SK-N-SH (cell line): ENCODE results near the gene WRNIP1. TPM values are rescaled to one million over a fixed set of nuclear protein-coding genes. Genes with fewer than 3 reads are reported as not detected.

ENCODE experiments used
- CTCF ChIA-PET: fragments of 300-600, 350-600 bp; formaldehyde crosslinking; extraction: SDS; loops from one replicate; lab custom pipeline; 2021; lab: Yijun Ruan, JAX
- POLR2A ChIA-PET: fragments of 350-600 bp; sonication (Branson Sonifier 250); formaldehyde crosslinking; extraction: SDS; loops from one replicate; lab custom pipeline; 2020; ENCODE audit warnings: antibody characterized with exemption, inconsistent platforms; lab: Yijun Ruan, JAX
- DNase-seq: peaks from one replicate; pipeline ENCODE4 v3.0.0; 2012
- H2AFZ ChIP-seq: fragments of 200-600 bp; sonication (generic); 2 replicates; pipeline ENCODE4 v1.8.1; 2016; ENCODE audit warnings: antibody characterized with exemption, mild to moderate bottlenecking, low read depth
- H3F3A ChIP-seq: fragments of 200-600 bp; sonication (generic); replicated peaks from 2 replicates; pipeline ENCODE3; 2016; ENCODE audit warnings: antibody characterized with exemption, mild to moderate bottlenecking; ENCODE audit not compliant: insufficient read depth
- H3K27ac ChIP-seq, 2 experiments: fragments of 200-500 bp in 1 of 2; fragments of 200-600 bp in 1 of 2; sonication (Bioruptor generic) in 1 of 2; sonication (generic), shearing (Covaris generic) in 1 of 2; 2 replicates each; pipeline versions ENCODE4 v1.5.1 to v1.6.1; 2014 to 2016; ENCODE audit warnings: low read depth in 2 of 2, inconsistent platforms in 1 of 2, low read length in 1 of 2, mild to moderate bottlenecking in 1 of 2, mixed read lengths in 1 of 2
- H3K27me3 ChIP-seq: fragments of 200-600 bp; sonication (generic), shearing (Covaris generic); 2 replicates; pipeline ENCODE4 v1.6.1; 2016; ENCODE audit warnings: mixed run types; ENCODE audit not compliant: insufficient read depth
- H3K36me3 ChIP-seq, 2 experiments: fragments of 200-500 bp in 1 of 2; fragments of 200-600 bp in 1 of 2; sonication (Bioruptor generic) in 1 of 2; sonication (generic) in 1 of 2; replicated peaks in 1 of 2; 2 replicates each; pipeline versions ENCODE3 to v1.5.1; 2014 to 2016; ENCODE audit warnings: low read length in 1 of 2, mild to moderate bottlenecking in 1 of 2; ENCODE audit not compliant: insufficient read depth in 2 of 2, control insufficient read depth in 1 of 2
- H3K4me1 ChIP-seq, 2 experiments: fragments of 200-500 bp in 1 of 2; fragments of 200-600 bp in 1 of 2; sonication (Bioruptor generic) in 1 of 2; sonication (generic), shearing (Covaris generic) in 1 of 2; 2 replicates each; pipeline versions ENCODE4 v1.5.1 to v1.6.1; 2014 to 2016; ENCODE audit warnings: low read depth in 1 of 2, low read length in 1 of 2, mixed run types in 1 of 2; ENCODE audit not compliant: insufficient read depth in 2 of 2, control insufficient read depth in 1 of 2
- H3K4me2 ChIP-seq: fragments of 200-600 bp; sonication (generic), shearing (Covaris generic); 2 replicates; pipeline ENCODE4 v1.6.1; 2017; ENCODE audit warnings: mixed run types
- H3K4me3 ChIP-seq, 2 experiments: fragments of 200-500 bp in 1 of 2; fragments of 200-600 bp in 1 of 2; sonication (Bioruptor generic) in 1 of 2; sonication (generic), shearing (Covaris generic) in 1 of 2; 2 replicates each; pipeline versions ENCODE4 v1.5.1 to v1.8.1; 2014 to 2016; ENCODE audit warnings: low read depth in 2 of 2, inconsistent platforms in 1 of 2, low read length in 1 of 2, mild to moderate bottlenecking in 1 of 2, mixed read lengths in 1 of 2, moderate library complexity in 1 of 2
- H3K79me2 ChIP-seq: fragments of 200-600 bp; sonication (generic); 2 replicates; pipeline ENCODE4 v1.8.1; 2017; ENCODE audit warnings: mild to moderate bottlenecking; ENCODE audit not compliant: insufficient read depth
- H3K9ac ChIP-seq: fragments of 200-600 bp; sonication (generic); 2 replicates; pipeline ENCODE4 v1.6.1; 2017; ENCODE audit warnings: mixed run types
- H3K9me2 ChIP-seq: fragments of 200-600 bp; sonication (generic); 2 replicates; pipeline ENCODE4 v1.6.1; 2017; ENCODE audit warnings: mixed run types
- H3K9me3 ChIP-seq: fragments of 200-600 bp; sonication (generic); 2 replicates; pipeline ENCODE4 v1.6.1; 2017; ENCODE audit warnings: mixed run types, mild to moderate bottlenecking, moderate library complexity
- H4K20me1 ChIP-seq: fragments of 200-600 bp; sonication (generic); 2 replicates; pipeline ENCODE4 v1.6.1; 2017; ENCODE audit warnings: mild to moderate bottlenecking, mixed run types; ENCODE audit not compliant: insufficient read depth
- FOSL2 ChIP-seq: IDR thresholded peaks from 2 replicates; pipeline ENCODE4 v1.4.0; 2012; ENCODE audit warnings: low read depth, mild to moderate bottlenecking, moderate library complexity, borderline replicate concordance
- IRF3 ChIP-seq: fragments of 150-350 bp; IDR thresholded peaks from 2 replicates; pipeline ENCODE4 v1.6.1; 2016; ENCODE audit warnings: mild to moderate bottlenecking, low read depth, low read length
- MAX ChIP-seq: IDR thresholded peaks from 2 replicates; pipeline ENCODE4 v1.4.0; 2012; ENCODE audit warnings: low read depth
- MEF2A ChIP-seq: IDR thresholded peaks from 2 replicates; pipeline ENCODE4 v1.4.0; 2012; ENCODE audit warnings: low read depth, borderline replicate concordance
- NRF1 ChIP-seq: IDR thresholded peaks from 2 replicates; pipeline ENCODE4 v1.6.1; 2012; ENCODE audit warnings: low read depth, mild to moderate bottlenecking, low read length
- PBX3 ChIP-seq: IDR thresholded peaks from 2 replicates; pipeline ENCODE4; 2012
- POLR2AphosphoS5 ChIP-seq: IDR thresholded peaks from 2 replicates; pipeline ENCODE4 v1.6.1; 2012; ENCODE audit warnings: low read depth, low read length
- WGBS: methylation state at CpG from one replicate; pipeline ENCODE4 v1.1.6; 2017; ENCODE audit warnings: low lambda C conversion rate; 5-methylcytosine and 5-hydroxymethylcytosine counted together
- polyA plus RNA-seq, 3 experiments: library from polyadenylated mRNA; depleted of rRNA; stranded (reverse); fragments of >200 nt; gene quantifications; 2 replicates each; pipeline ENCODE4 v1.2.3, GENCODE V29; 2012
- TF ChIP-seq, protein P1 (sequence below): fragments of 200-600 bp; sonication (generic); IDR thresholded peaks from 2 replicates; pipeline ENCODE4 v1.6.1; 2017; ENCODE audit warnings: antibody characterized with exemption, mild to moderate bottlenecking, moderate library complexity
- TF ChIP-seq, protein P2 (sequence below): fragments of 150-350 bp; IDR thresholded peaks from 2 replicates; pipeline ENCODE4 v1.6.1; 2017; ENCODE audit warnings: antibody characterized with exemption, low read length, low read depth, borderline replicate concordance

WRNIP1 gene
- polyA plus RNA-seq, 1 of the 3 experiments (the other 2 are of a cell fraction): 47.5 TPM

- Histone ChIP-seq H4K20me1 (no peaks in the 10 kb centered on the region), H3K27ac (no peak overlapping the region), H3F3A (no peaks in the 10 kb centered on the region), H3K4me3 (no peak overlapping the region), H2AFZ (no peak overlapping the region), H3K4me2 (no peak overlapping the region), H3K9me2 (no peaks in the 10 kb centered on the region), H3K27me3 (no peaks in the 10 kb centered on the region), H3K9me3 (no peaks in the 10 kb centered on the region), H3K9ac (no peak overlapping the region), H3K79me2 (no peaks in the 10 kb centered on the region), H3K4me1 (no peaks in the 10 kb centered on the region), H3K36me3 (no peaks in the 10 kb centered on the region)
- ChIA-PET POLR2A (no interaction called here), CTCF (interaction anchor here (0.8 to 11.1 kb wide), 2 partner anchors 15 kb away, joined by 3 to 176 read pairs; partner anchors contain the start of gene MYLK4)
- TF ChIP-seq, protein P1, sequence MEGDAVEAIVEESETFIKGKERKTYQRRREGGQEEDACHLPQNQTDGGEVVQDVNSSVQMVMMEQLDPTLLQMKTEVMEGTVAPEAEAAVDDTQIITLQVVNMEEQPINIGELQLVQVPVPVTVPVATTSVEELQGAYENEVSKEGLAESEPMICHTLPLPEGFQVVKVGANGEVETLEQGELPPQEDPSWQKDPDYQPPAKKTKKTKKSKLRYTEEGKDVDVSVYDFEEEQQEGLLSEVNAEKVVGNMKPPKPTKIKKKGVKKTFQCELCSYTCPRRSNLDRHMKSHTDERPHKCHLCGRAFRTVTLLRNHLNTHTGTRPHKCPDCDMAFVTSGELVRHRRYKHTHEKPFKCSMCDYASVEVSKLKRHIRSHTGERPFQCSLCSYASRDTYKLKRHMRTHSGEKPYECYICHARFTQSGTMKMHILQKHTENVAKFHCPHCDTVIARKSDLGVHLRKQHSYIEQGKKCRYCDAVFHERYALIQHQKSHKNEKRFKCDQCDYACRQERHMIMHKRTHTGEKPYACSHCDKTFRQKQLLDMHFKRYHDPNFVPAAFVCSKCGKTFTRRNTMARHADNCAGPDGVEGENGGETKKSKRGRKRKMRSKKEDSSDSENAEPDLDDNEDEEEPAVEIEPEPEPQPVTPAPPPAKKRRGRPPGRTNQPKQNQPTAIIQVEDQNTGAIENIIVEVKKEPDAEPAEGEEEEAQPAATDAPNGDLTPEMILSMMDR: no peak
- TF ChIP-seq NRF1: no peak
- DNase-seq: no peak
- WGBS: 84% methylated on average over 14 of the region's 22 CpGs
Measured at GRCh38 chr6:2733736-2734480, 31.3 kb upstream of the WRNIP1 start.

GRCh38 chr6:2734488-2735166 is 30.6 kb upstream of the WRNIP1 start:
- TF ChIP-seq FOSL2: peak; percentile 13; the same call in 1 of the 2 replicates
- TF ChIP-seq IRF3: no peak
- no peak for TF ChIP-seq MAX
- TF ChIP-seq, protein P2, sequence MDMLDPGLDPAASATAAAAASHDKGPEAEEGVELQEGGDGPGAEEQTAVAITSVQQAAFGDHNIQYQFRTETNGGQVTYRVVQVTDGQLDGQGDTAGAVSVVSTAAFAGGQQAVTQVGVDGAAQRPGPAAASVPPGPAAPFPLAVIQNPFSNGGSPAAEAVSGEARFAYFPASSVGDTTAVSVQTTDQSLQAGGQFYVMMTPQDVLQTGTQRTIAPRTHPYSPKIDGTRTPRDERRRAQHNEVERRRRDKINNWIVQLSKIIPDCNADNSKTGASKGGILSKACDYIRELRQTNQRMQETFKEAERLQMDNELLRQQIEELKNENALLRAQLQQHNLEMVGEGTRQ: no peak
- TF ChIP-seq MEF2A: no peak
- TF ChIP-seq POLR2AphosphoS5: no peak
- no peak for TF ChIP-seq PBX3
- WGBS: 60% methylated on average over 2 of the region's 2 CpGs
- no peak for DNase-seq

More at GRCh38 chr6:2734488-2735166, 30.6 kb upstream of the WRNIP1 start:
- H3K27ac ChIP-seq: no peak overlapping the region
- no peaks in the 10 kb centered on the region for H3K79me2 ChIP-seq
- H3K4me1 ChIP-seq: no peaks in the 10 kb centered on the region
- H4K20me1 ChIP-seq: no peaks in the 10 kb centered on the region
- no peaks in the 10 kb centered on the region for H3K36me3 ChIP-seq
- H3K4me3 ChIP-seq: no peak overlapping the region
- no peak overlapping the region for H3K9ac ChIP-seq
- H3K9me3 ChIP-seq: no peaks in the 10 kb centered on the region
- H3K27me3 ChIP-seq: no peaks in the 10 kb centered on the region
- ChIA-PET CTCF (interaction anchor here (11.1 kb wide), 1 partner anchor 14 kb away, joined by 176 read pairs; the partner anchor contains the start of gene MYLK4), POLR2A (no interaction called here)
- H3K9me2 ChIP-seq: no peaks in the 10 kb centered on the region
- no peak overlapping the region for H3K4me2 ChIP-seq
- no peak overlapping the region for H2AFZ ChIP-seq
- no peaks in the 10 kb centered on the region for H3F3A ChIP-seq
